IPS-18c (cell line): ENCODE measurements around the gene TGFBR3.

ENCODE experiments used
- H3K4me3 ChIP-seq: 2 replicates; pipeline ENCODE4 v1.7.0; 2013; ENCODE audit warnings: low read depth, mild to moderate bottlenecking, low read length, moderate library complexity; ENCODE audit not compliant: insufficient read depth
- H3K9me3 ChIP-seq: one replicate; pipeline ENCODE4 v1.6.1; 2013; ENCODE audit warnings: mild to moderate bottlenecking, low read length, moderate library complexity; ENCODE audit not compliant: control insufficient read depth, insufficient read depth

Gene TGFBR3

GRCh38 chr1:91798241-91798648 lies 87.7 kb downstream of the TGFBR3 start:
- no peaks in the 10 kb centered on the region for H3K9me3 ChIP-seq

DNA sequence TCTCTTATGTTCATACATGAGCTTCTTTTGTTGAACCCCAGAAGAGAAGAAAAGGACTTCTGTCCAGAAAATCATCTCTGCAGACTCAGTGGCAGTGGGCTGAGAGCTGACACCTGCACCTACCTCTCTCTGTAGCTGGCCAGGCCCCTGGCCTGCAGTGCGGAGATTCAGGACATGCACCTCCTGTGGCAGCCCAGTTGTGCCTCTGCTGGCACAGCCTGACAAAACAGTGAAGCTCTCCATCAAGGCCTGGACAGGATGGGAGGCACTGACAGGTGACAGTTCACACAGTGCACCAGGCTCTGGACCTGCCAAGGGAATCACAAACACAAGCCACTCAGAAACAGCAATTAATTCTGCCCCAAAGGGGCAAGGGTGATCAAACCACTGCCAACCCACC lies 88.8 kb downstream of the TGFBR3 start:
- no peak overlapping the region for H3K4me3 ChIP-seq
- no peaks in the 10 kb centered on the region for H3K9me3 ChIP-seq

More at GRCh38 chr1:91798241-91798648, 87.7 kb downstream of the TGFBR3 start:
- no peak overlapping the region for H3K4me3 ChIP-seq

DNA sequence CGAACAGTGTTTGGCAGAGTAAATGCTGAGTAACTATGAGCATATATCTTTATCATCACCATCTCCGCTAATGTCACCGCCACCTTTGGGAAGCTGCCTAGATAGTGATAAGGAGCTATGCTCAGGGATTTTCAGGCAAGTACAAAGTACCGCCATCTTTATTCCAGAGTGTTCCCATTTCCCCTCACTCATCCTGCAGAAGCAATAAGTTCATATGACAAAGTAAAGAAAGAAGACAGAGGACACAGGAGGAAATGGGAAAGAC lies 89.6 kb downstream of the TGFBR3 start:
- no peaks in the 10 kb centered on the region for H3K9me3 ChIP-seq
- H3K4me3 ChIP-seq = no peak overlapping the region

GRCh38 chr1:91795591-91796389 lies 90.2 kb downstream of the TGFBR3 start:
- Histone ChIP-seq H3K4me3 (no peak overlapping the region), H3K9me3 (no peaks in the 10 kb centered on the region)

GRCh38 chr1:91793877-91794276 lies 92.1 kb downstream of the TGFBR3 start:
- Histone ChIP-seq H3K4me3 (no peak overlapping the region), H3K9me3 (no peaks in the 10 kb centered on the region)

DNA sequence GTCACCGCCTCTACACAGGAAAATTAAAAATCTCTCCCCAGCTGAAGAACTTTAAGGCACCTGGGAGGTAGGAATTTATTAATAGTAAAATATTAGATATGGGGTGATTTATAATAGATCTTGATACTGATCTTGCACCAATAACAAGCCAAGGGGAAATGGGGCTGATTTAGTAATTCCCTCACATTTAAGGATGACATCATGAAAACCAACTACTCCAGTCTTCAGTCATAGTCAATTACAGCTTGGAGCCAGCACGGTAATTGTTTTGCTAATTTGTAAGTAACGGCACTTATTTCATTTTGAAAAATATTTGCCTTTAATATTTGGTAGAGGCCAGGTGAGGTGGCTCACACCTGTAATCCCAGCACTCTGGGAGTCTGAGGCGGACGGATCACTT lies 92.8 kb downstream of the TGFBR3 start:
- no peak overlapping the region for H3K4me3 ChIP-seq
- H3K9me3 ChIP-seq = no peaks in the 10 kb centered on the region

- H3K9me3 ChIP-seq = peaks cover 3% of the 10 kb centered on the region
- H3K4me3 ChIP-seq = no peak overlapping the region
Observed at GRCh38 chr1:91792489-91793071, 93.4 kb downstream of the TGFBR3 start.

- Histone ChIP-seq H3K4me3 (no peak overlapping the region), H3K9me3 (peaks cover 3% of the 10 kb centered on the region)
Observed at GRCh38 chr1:91791691-91792488, 94.1 kb downstream of the TGFBR3 start.

GRCh38 chr1:91791103-91791502 lies 94.8 kb downstream of the TGFBR3 start:
- peaks cover 3% of the 10 kb centered on the region for H3K9me3 ChIP-seq

DNA sequence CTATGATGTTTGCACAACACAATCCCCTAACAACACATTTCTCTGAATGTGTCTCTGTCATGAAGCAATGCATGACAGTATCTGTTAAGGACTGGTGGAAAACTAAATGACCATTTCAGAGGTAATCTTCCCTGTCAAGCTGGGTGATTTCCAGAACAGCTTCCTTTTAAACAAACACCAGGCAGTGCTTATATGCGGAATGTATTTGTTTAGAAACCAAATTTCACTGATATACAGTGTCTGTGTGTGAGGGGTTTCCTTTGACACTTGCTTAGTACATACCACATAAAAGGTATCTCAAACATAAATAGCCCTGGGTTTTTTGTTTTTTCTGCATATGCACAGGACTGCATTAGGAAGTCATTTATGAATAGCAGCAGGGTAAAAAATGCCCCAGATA lies 95.6 kb downstream of the TGFBR3 start:
- Histone ChIP-seq H3K4me3 (no peak overlapping the region), H3K9me3 (peaks cover 3% of the 10 kb centered on the region)

More at GRCh38 chr1:91791103-91791502, 94.8 kb downstream of the TGFBR3 start:
- no peak overlapping the region for H3K4me3 ChIP-seq

DNA sequence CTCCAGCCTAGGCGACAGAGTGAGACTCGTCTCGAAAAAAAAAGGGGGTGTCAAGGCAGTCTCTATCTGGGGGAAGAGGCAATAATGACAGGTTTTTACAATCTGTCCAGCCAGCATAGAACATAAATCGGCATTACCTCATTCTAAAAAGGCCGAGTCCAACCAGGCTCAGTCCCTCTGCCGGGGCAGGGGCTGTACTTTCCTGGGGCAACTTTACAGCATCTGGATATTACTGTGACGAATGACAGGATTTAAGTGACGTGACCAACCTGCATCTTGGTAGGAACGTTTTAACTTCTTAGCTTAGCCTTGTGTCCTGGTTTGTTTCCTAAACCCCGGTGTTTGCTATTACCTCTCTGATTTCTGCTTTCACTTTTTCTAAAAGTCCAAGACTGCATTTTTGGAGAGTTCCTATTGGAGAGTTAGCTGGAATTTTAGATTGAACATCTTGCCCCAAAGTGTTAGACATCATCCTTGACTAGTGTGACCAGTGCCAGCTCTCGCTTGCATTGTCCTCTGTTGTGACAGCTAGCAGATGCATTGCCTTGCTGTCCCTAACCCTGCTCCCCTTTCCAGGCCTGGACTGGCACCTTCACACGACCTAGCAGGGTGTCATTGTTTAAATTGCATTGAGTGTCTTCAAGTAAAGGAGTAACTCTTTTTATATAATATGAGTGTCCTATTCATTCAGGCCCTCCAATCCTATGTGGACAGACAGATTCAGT lies 96.5 kb downstream of the TGFBR3 start:
- peaks cover 3% of the 10 kb centered on the region for H3K9me3 ChIP-seq
- H3K4me3 ChIP-seq = no peak overlapping the region

GRCh38 chr1:91787919-91788318 lies 98.0 kb downstream of the TGFBR3 start:
- peaks cover 3% of the 10 kb centered on the region for H3K9me3 ChIP-seq
- no peak overlapping the region for H3K4me3 ChIP-seq

DNA sequence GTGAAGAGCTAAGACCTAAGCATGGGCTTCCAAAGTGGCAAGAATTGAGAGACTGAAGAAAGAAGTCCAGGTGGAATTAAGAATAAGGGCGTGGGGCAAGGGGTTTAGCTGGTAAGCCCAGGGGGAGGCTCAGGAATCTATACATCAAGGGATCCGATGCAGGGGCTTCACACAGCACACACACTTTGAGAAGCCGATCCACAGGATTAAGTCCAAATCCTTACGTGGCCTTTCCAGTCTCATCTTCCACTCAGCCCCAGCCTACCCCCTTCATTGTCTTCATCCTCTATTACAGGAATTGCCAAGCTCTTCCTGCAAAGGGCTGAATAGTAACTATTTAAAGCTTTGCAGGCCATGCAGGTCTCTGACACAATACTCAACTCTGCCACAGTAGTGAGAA lies 101.3 kb downstream of the TGFBR3 start:
- no peak overlapping the region for H3K4me3 ChIP-seq
- peaks cover 3% of the 10 kb centered on the region for H3K9me3 ChIP-seq

DNA sequence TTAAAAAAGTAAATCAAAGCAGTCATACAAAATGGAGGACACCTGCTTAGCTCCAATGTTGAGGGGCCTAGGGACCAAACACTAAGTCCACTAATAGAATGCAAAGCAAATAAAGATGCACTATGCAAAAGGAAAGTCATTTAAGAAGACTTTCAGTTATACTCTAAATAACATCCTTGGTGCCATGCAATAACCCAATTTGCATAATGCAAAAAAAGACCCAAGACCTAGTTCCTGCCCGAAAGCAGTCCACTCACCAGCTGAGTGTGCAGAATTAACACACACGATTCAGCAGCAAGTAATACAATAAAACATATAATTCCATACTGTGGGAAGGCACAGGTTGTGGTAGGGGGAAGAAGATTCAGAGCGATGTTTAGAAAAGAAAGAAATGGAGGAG lies 101.8 kb downstream of the TGFBR3 start:
- Histone ChIP-seq H3K9me3 (peaks cover 3% of the 10 kb centered on the region), H3K4me3 (no peak overlapping the region)

DNA sequence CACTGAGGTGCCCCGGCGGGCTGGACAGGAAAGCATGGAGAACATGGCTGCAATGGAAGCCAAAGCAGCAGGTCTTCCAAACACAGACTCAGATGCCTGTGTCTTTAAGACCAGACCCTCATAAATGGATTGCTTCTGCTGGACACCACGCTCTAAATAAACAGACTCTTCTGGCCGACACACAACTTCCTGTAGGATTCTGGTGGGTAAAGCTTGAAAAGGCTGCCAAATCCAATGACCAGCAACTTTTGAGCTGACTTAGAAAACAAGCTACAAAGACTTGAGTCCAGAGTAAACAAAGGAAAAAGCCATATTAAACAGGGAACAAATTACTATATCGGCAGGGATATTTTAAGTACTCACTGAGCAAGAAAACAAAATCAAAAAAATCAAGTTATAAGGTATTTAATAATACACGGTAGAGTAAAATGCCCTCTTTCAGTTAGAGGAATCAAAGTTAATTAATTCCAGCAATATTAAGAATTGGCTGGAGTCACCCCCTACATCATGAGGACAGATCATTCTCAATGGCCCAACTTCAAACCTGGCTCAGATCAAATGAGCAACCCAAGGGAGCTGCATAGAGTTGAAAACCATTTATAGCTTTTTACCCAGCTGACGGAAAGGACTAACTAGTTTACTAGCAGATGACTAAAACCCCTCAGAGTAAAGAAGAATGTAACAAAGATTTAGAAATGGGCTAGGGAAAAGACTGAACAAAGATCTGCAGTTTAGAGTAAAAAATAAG lies 102.4 kb downstream of the TGFBR3 start:
- Histone ChIP-seq H3K9me3 (peaks cover 3% of the 10 kb centered on the region), H3K4me3 (no peak overlapping the region)

GRCh38 chr1:91781901-91782622 lies 103.9 kb downstream of the TGFBR3 start:
- Histone ChIP-seq H3K4me3 (no peak overlapping the region), H3K9me3 (no peaks in the 10 kb centered on the region)
